ENCODE data around the gene TECPR2.

GRCh38 chr14:102442241-102443211 is 79.8 kb downstream of the TECPR2 start:
- no peak for TF ChIP-seq HDGF (IDR thresholded peaks at IDR 0.05; ENCODE audit: borderline replicate concordance)
- TF ChIP-seq SP1 (IDR thresholded peaks at IDR 0.05): no peak
- no peak for TF ChIP-seq BHLHE40 (IDR thresholded peaks at IDR 0.05; ENCODE audit: borderline replicate concordance)
- TF ChIP-seq SUZ12 (IDR thresholded peaks at IDR 0.05): no peak
- no peak for TF ChIP-seq NFRKB (IDR thresholded peaks at IDR 0.05)
- no peak for TF ChIP-seq CTBP1 (IDR thresholded peaks at IDR 0.05; ENCODE audit: borderline replicate concordance)
- TF ChIP-seq FOXM1 (IDR thresholded peaks at IDR 0.05; ENCODE audit: borderline replicate concordance): no peak
- TF ChIP-seq ARNT (IDR thresholded peaks at IDR 0.05): no peak
- TF ChIP-seq PKNOX1 (IDR thresholded peaks at IDR 0.05): no peak
- no peak for TF ChIP-seq FOXA1 (IDR thresholded peaks at IDR 0.05)
- no peak for TF ChIP-seq FOXK2 (IDR thresholded peaks at IDR 0.05)
- no peak for TF ChIP-seq TARDBP (IDR thresholded peaks at IDR 0.05)
- TF ChIP-seq ZNF384 (IDR thresholded peaks at IDR 0.05): no peak

Data from HEK293T (cell line).